GM20000 (cell line): Measurements from ENCODE around the gene CRIM1.
"Not testable (repeated sequence)": the region's sequence is repeated elsewhere in the genome, so short reads cannot be mapped to it uniquely, and the experiment has no call there.

Source experiments
- DNase-seq: peaks from one replicate; pipeline ENCODE4 v3.0.0; 2012; ENCODE audit warnings: low spot score
- CTCF ChIP-seq: IDR thresholded peaks from 2 replicates; pipeline ENCODE4 v1.5.1; 2012; ENCODE audit warnings: mild to moderate bottlenecking, control low read depth; ENCODE audit errors: extremely low read depth, missing control alignments

The CRIM1 gene

GRCh38 chr2:36359067-36359466 lies 3.5 kb downstream of the CRIM1 start:
- no peak for TF ChIP-seq CTCF
- no peak for DNase-seq

- DNase-seq: no peak
- no peak for TF ChIP-seq CTCF
Observed at GRCh38 chr2:36360063-36360462, 4.5 kb downstream of the CRIM1 start.

- TF ChIP-seq CTCF: no peak
- DNase-seq: no peak
Observed at GRCh38 chr2:36360834-36361233, 5.3 kb downstream of the CRIM1 start.

- no peak for TF ChIP-seq CTCF
- DNase-seq: no peak
Observed at GRCh38 chr2:36361396-36361795, 5.8 kb downstream of the CRIM1 start.

- no peak for TF ChIP-seq CTCF
- DNase-seq: no peak
Observed at GRCh38 chr2:36362291-36362690, 6.7 kb downstream of the CRIM1 start.

- not testable (repeated sequence) for DNase-seq
Observed at GRCh38 chr2:36363085-36363484, 7.5 kb downstream of the CRIM1 start.

GRCh38 chr2:36366491-36367120 lies 11.0 kb downstream of the CRIM1 start:
- no peak for DNase-seq
- no peak for TF ChIP-seq CTCF

GRCh38 chr2:36367486-36367885 lies 11.9 kb downstream of the CRIM1 start:
- TF ChIP-seq CTCF: no peak
- no peak for DNase-seq
